NCI-H1417 (cell line): ENCODE measurements around the gene CRELD1.
"Not testable (repeated sequence)": the region's sequence is repeated elsewhere in the genome, so short reads cannot be mapped to it uniquely, and the experiment has no call there.

Experiments
- DNase-seq, 3 experiments: peaks; one replicate each; lab custom pipeline; 2025; lab: John Stamatoyannopoulos, UW

The CRELD1 gene

DNA sequence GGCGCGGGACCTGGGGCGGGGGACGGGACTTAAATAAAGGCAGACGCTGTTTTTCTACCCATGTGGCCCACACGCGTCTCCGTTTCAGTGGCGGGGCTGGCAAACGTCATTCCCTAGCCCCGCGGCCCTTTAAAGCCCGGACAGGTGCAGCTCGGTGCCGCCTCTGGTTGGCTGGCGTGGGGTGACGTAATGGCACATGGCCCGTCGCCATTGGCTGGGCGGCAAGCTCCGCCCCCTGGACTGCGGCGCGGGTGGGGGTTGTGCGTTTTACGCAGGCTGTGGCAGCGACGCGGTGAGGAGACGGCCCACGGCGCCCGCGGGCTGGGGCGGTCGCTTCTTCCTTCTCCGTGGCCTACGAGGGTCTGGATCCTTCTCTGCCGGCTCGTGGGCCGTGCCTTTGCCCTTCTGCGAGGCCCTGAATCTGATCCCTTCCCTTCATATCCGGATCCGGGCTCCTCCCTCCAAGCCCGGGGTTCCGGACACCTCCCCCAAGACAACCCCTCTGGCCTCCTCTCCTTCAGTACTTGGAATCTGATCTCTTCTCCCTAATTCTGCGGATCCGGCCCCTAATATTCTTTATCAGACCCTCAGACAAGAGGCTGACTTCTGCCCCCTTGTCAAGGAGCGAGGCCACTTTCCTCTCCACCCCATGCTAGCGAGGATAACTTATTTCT lies at the start of gene CRELD1:
Gene CRELD1, plus strand, starts transcription at position 274 of the 674 bp plus-strand sequence. CDS start 605 bp downstream, outside the sequence.
- peak; percentile 83 to 92 (median 89) for DNase-seq

DNA sequence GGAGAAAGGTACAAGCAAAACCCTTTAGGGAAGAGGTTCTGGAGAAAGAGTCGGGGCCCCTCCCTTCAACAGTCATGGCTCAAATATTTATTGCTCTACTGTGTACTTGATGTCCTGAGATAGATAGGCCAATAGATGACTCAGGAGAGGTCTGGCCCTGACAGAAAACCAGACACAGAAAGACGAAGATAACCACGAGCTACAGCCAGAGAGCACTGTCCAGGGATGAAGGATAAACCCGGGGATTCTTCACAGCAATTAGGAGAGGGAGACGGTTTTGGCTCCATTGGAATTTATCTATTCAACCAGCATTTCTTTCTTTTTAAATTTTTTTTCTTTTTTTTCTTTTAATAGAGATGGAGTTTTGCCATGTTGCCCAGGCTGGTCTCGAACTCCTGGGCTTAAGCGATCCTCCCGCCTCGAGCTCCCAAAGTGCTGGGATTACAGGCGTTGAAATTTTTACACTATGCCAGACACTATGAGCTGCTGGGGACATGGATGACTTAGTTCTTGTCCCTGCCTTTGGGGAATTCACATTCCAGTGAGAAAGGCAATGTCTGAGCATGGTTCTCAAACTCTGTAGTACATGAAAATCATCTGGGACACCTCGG lies 49.0 kb upstream of the CRELD1 start:
- no peak for DNase-seq

GRCh38 chr3:9886328-9886727 lies 47.3 kb upstream of the CRELD1 start:
- no peak for DNase-seq

GRCh38 chr3:9887480-9887879 lies 46.2 kb upstream of the CRELD1 start:
- DNase-seq: no peak

GRCh38 chr3:9888540-9888939 lies 45.1 kb upstream of the CRELD1 start:
- DNase-seq: no peak

DNA sequence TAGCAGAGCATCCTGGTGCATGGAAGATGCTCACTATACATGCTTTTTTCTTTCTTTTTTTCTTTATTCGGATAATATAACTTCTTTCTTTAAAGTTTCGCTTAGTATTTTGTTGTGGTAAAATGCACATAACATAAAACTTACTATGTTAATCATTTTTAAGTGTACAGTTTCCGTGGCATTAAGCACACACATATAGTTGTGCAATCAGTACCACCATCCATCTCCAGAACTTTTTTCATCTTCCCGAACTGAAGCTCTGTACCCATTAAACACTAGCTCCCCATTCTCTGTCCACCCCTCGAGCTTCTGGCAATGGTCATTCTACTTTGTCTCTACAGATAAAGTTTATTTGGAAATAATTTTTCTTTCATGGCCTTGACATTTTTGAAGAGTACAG lies 44.2 kb upstream of the CRELD1 start:
- no peak for DNase-seq

DNA sequence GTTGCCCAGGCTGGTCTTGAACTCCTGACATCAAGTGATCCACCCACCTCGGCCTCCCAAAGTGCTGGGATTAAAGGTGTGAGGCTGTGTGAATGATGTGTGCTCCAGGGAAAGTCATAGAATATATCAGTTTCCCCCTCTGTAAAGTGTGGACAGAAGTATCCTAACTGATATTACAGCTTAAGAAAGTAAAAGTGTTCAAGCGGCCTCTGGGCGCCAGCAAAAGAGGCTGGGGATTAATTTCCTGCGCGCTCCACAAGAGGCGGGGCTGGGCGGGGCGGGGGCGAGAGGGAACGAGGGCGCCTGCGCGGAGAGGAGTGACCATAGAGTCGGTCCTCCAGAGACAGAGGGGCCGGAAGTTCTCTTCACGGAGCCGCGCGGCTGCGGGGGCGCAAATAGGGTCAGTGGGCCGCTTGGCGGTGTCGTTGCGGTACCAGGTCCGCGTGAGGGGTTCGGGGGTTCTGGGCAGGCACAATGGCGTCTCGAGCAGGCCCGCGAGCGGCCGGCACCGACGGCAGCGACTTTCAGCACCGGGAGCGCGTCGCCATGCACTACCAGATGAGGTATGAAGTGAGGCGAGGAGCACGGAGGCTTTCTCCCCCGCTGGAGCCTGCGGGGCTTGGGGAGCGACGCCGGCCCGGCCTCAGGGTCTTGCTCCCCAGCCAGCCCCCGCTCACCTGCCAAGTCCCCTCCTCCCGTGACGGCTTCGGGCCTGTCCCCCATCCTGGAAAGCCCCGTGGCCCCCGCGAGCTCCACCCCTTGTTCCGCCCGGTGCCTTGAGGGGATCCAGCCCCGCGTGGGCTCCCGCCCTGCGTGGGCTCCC lies 43.2 kb upstream of the CRELD1 start, which contains the start of gene JAGN1:
Gene JAGN1, plus strand, starts transcription at position 362 of the 823 bp plus-strand sequence. Its CDS starts 113 bp downstream, at position 475.
- peak; percentile 81 to 86 (median 81) for DNase-seq

GRCh38 chr3:9891072-9891622 lies 42.5 kb upstream of the CRELD1 start:
- DNase-seq: no peak

DNA sequence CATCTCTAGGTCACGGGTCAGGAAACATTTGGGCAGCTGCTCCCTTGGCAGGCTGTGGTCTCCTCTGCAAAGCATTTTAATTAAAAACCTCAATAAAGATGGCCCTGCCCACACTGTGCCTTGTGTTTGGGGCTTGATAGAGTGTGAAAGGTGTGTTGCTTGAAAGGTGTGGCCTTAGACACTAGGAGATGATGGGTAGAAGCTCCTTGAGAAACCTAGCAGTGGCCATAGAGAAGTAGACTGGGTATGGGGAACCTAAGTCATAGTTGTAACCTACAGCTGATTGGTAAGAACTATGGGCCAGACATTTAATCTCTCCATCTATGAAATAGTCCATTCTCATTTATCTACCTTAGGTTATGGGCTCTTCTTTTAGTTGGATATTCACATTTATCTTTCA lies 39.9 kb upstream of the CRELD1 start:
- DNase-seq: no peak

- DNase-seq: not testable (repeated sequence)
These were observed 37.9 kb upstream of the CRELD1 start for GRCh38 chr3:9895715-9896114.

- not testable (repeated sequence) for DNase-seq
These were observed 36.8 kb upstream of the CRELD1 start for GRCh38 chr3:9896755-9897407.

- peak in 1 of 3 experiments; percentile 37 for DNase-seq
These were observed 35.9 kb upstream of the CRELD1 start for GRCh38 chr3:9897408-9898372.

- no peak for DNase-seq
These were observed 35.0 kb upstream of the CRELD1 start for GRCh38 chr3:9898467-9899241.

DNA sequence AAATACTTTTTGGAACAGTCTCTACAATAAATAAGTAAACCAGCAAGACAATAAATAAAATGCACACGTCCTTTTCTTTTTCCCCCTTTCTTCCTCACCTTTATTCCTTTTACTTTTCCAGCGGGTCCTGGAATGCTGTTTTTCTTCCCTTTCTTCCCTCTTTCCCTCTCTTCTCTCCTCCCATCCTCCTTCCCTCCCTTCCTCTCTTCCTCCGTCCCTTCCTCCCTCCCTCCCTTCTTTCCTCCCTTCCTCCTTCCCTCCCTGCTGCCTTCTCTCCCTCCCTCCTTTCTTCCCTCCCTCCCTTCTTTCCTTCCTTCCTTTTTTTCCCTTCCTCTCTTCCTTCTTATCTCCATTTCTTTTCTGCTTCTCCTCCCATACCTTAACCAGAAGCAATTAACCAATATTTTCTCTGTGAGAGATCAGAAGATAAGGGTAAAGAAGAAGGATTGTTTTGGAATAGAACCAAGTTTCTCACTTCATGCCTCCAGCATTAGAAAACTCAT lies 34.3 kb upstream of the CRELD1 start:
- DNase-seq: no peak

DNA sequence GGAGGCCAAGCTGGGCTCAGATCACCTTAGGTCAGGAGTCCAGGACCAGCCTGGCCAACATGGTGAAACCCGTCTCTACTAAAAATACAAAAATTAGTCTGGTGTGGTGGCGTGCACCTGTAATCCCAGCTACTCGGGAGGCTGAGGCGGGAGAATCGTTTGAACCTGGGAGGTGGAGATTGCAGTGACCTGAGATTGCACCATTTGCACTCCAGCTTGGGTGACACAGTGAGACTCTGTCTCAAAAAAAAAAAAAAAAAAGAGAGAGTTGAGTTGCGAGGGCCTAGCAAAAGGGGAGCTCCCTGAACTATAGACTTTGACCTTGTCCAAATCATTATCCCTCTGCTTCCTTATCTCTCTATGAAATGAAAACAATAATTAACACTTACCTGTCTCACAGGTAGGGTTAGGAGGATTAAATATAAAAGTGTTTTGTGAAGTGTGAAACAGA lies 32.6 kb upstream of the CRELD1 start:
- DNase-seq: not testable (repeated sequence)

- no peak for DNase-seq
These were observed 31.7 kb upstream of the CRELD1 start for GRCh38 chr3:9901967-9902366.

DNA sequence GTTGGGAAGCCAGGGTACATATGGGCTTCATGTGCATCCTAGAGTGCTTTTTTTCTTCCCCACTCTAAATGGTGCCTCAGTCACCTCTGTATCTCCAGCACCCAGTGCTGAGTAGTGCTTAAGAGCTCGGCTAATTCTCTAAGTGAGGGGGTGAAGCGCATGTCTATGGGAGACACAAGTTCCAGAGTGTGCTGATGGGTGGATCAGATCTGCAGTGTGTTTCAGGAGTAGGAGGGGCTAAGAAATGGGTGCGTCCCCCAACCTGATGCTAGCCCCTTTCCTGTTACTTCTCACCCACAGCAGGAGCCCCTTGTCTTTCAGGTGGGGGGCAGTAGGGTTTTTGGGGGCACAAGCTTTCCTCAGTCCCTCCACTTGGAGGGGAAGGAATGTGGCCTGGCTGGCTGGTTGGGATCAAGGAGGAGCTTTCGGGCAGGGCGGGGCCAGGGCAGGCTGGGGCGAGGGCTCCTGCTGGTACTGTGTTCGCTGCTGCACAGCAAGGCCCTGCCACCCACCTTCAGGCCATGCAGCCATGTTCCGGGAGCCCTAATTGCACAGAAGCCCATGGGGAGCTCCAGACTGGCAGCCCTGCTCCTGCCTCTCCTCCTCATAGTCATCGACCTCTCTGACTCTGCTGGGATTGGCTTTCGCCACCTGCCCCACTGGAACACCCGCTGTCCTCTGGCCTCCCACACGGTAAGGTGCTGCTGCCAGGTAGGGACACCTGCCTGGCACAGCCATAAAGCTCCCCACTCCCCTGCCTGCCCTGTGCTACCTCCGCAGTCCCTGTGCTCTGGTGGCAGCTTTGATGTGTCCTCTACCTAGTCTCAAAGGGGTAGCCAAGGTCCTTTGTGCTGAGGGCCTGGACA lies 31.0 kb upstream of the CRELD1 start, which contains the start of gene IL17RE:
Gene IL17RE, plus strand, starts transcription at position 477 of the 866 bp plus-strand sequence. Its CDS starts 85 bp downstream, at position 562.
- peak in 2 of 3 experiments; percentile 28 to 43 for DNase-seq

DNA sequence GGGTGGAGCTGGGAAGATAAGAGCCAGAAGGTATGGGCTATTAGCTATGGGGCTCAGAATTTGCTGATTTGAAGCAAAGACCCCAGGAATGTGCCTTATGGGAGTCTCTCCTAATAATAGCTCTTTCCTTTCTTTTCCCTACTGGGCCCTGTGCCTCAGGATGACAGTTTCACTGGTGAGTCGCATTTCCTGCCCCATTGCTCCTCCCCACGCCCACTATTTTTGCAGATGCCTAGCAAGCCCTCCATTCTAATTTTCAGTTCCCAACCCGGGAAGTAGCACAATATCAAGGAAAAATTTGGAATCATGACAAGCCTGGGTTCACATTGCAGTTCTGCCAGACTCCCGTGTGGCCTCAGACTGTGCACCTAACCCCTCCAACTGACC lies 30.4 kb upstream of the CRELD1 start:
- no peak for DNase-seq
